HepG2 (cell line): Measurements from ENCODE around the gene UST. TPM values are rescaled to one million over a fixed set of nuclear protein-coding genes. Genes with fewer than 3 reads are reported as not detected.

Experiments
- ARNTL ChIP-seq: sonication (generic); formaldehyde crosslinking; IDR thresholded peaks from 2 replicates; pipeline ENCODE4 v1.4.0; 2020; ENCODE audit warnings: mild to moderate bottlenecking, missing genetic modification reagents
- BATF2 ChIP-seq: sonication (generic); formaldehyde crosslinking; IDR thresholded peaks from 2 replicates; pipeline ENCODE4 v1.8.0; 2022; ENCODE audit warnings: mild to moderate bottlenecking, missing genetic modification reagents, moderate library complexity
- CREBL2 ChIP-seq: sonication (generic); formaldehyde crosslinking; IDR thresholded peaks from 2 replicates; pipeline ENCODE4 v1.8.1; 2023; ENCODE audit warnings: missing genetic modification reagents, mild to moderate bottlenecking, borderline replicate concordance
- ETV6 ChIP-seq: sonication (generic); formaldehyde crosslinking; conservative IDR thresholded peaks from 2 replicates; pipeline ENCODE4 v1.4.0; 2020; ENCODE audit warnings: missing genetic modification reagents
- EZH2 ChIP-seq: conservative IDR thresholded peaks from 2 replicates; pipeline ENCODE4 v1.6.1; 2012; ENCODE audit warnings: mild to moderate bottlenecking, low read depth, low read length, moderate library complexity
- HCFC1 ChIP-seq: fragments of 150-350 bp; IDR thresholded peaks from 2 replicates; pipeline ENCODE4 v1.6.1; 2014; ENCODE audit warnings: low read depth, low read length
- HDAC2 ChIP-seq: sonication (generic); formaldehyde crosslinking; IDR thresholded peaks from 2 replicates; pipeline ENCODE4 v1.4.0; 2020; ENCODE audit warnings: missing genetic modification reagents
- HES4 ChIP-seq: sonication (generic); formaldehyde crosslinking; IDR thresholded peaks from 2 replicates; pipeline ENCODE4 v1.9.0; 2021; ENCODE audit warnings: mild to moderate bottlenecking, missing genetic modification reagents, borderline replicate concordance
- LBX2 ChIP-seq: sonication (generic); formaldehyde crosslinking; IDR thresholded peaks from 2 replicates; pipeline ENCODE4 v1.5.0; 2020; ENCODE audit warnings: missing genetic modification reagents, mild to moderate bottlenecking, borderline replicate concordance
- NONO ChIP-seq, 2 experiments: fragments of 450-650 bp in 1 of 2; sonication (generic) in 1 of 2; formaldehyde crosslinking in 1 of 2; IDR thresholded peaks in 1 of 2; conservative IDR thresholded peaks in 1 of 2; 2 replicates each; pipeline versions ENCODE4 v1.6.1 to v1.8.0; 2017 to 2022; ENCODE audit warnings: mild to moderate bottlenecking in 1 of 2, missing genetic modification reagents in 1 of 2, moderate library complexity in 1 of 2
- NR2C2 ChIP-seq: sonication (generic); formaldehyde crosslinking; IDR thresholded peaks from 2 replicates; pipeline ENCODE4 v1.4.0; 2020; ENCODE audit warnings: missing genetic modification reagents, mild to moderate bottlenecking, moderate library complexity, borderline replicate concordance
- ONECUT2 ChIP-seq: sonication (generic); formaldehyde crosslinking; IDR thresholded peaks from 2 replicates; pipeline ENCODE4 v1.4.0; 2020; ENCODE audit warnings: missing genetic modification reagents
- PHF8 ChIP-seq: sonication (generic); formaldehyde crosslinking; IDR thresholded peaks from 2 replicates; pipeline ENCODE4 v1.5.0; 2020; ENCODE audit warnings: missing genetic modification reagents
- POLR2AphosphoS5 ChIP-seq: IDR thresholded peaks from 2 replicates; pipeline ENCODE4 v1.6.1; 2012; ENCODE audit warnings: low read depth, low read length
- REL ChIP-seq: sonication (generic); formaldehyde crosslinking; conservative IDR thresholded peaks from 2 replicates; pipeline ENCODE4 v1.8.0; 2022; ENCODE audit warnings: mild to moderate bottlenecking, missing genetic modification reagents, moderate library complexity
- ZNF251 ChIP-seq: sonication (generic); formaldehyde crosslinking; IDR thresholded peaks from 2 replicates; pipeline ENCODE4 v1.9.0; 2021; ENCODE audit warnings: mild to moderate bottlenecking, missing genetic modification reagents
- ZNF546 ChIP-seq: sonication (generic); formaldehyde crosslinking; conservative IDR thresholded peaks from 2 replicates; pipeline ENCODE4 v1.8.1; 2023; ENCODE audit warnings: mild to moderate bottlenecking, missing genetic modification reagents
- ZNF704 ChIP-seq: sonication (generic); formaldehyde crosslinking; IDR thresholded peaks from 2 replicates; pipeline ENCODE4 v1.8.1; 2023; ENCODE audit warnings: mild to moderate bottlenecking, inconsistent platforms, moderate library complexity, missing genetic modification reagents, borderline replicate concordance
- polyA plus RNA-seq, 8 experiments: library from polyadenylated mRNA; depleted of rRNA in 3 of 8; stranded (reverse) in 7 of 8; unstranded in 1 of 8; fragments of >200 nt; fragmentation: Illumina TruSeq in 4 of 8; extraction: Trizol in 4 of 8; gene quantifications; 2 replicates each; pipeline versions ENCODE4 v1.2.1 to v1.2.3, GENCODE V29; 2011 to 2016; ENCODE audit warnings: low read depth in 4 of 8, missing spikeins in 1 of 8, mixed read lengths in 1 of 8; ENCODE audit not compliant: insufficient read depth in 1 of 8
- total RNA-seq, 5 experiments: library from RNA; depleted of rRNA; stranded (reverse); fragments of >200 nt; fragmentation: Illumina TruSeq; extraction: Trizol; gene quantifications; 2 replicates each; pipeline ENCODE4 v1.2.3, GENCODE V29; 2016; ENCODE audit warnings: low read depth in 1 of 5

The UST gene
- total and polyA plus RNA-seq, 2 of the 13 experiments (the other 11 are each of a cell fraction or from before 2014, with no cell fraction given), result 0.27 TPM; not detected in 1

GRCh38 chr6:148979014-148979901 is 232.4 kb downstream of the UST start (continued):
- no peak for TF ChIP-seq EZH2
- TF ChIP-seq ZNF251 (CRISPR knock-in tag), result no peak
- TF ChIP-seq HES4 (CRISPR knock-in tag), result no peak
- TF ChIP-seq ZNF704 (CRISPR knock-in tag), result no peak
- TF ChIP-seq ETV6 (CRISPR knock-in tag), result no peak
- TF ChIP-seq ZNF546 (CRISPR knock-in tag), result no peak
- no peak for TF ChIP-seq BATF2 (CRISPR knock-in tag)
- TF ChIP-seq PHF8 (CRISPR knock-in tag), result 0 out of 2 replicates have a peak, but pooled peaks have one; percentile 31
- TF ChIP-seq LBX2 (CRISPR knock-in tag), result no peak
- TF ChIP-seq REL (CRISPR knock-in tag), result no peak
- no peak for TF ChIP-seq HCFC1
- 0 out of 2 replicates have a peak, but pooled peaks have one; percentile 36 for TF ChIP-seq ARNTL (CRISPR knock-in tag)
- no peak for TF ChIP-seq CREBL2 (CRISPR knock-in tag)
- no peak for TF ChIP-seq POLR2AphosphoS5
- TF ChIP-seq NONO (IDR thresholded peaks at IDR 0.05), result no peak
- TF ChIP-seq NONO (CRISPR knock-in tag; conservative IDR thresholded peaks at IDR 0.05), result no peak
- peak; percentile 60 for TF ChIP-seq NR2C2
- TF ChIP-seq ONECUT2 (CRISPR knock-in tag), result peak; percentile 66
- peak; percentile 97 for TF ChIP-seq HDAC2
- TF ChIP-seq, all 625 proteins: peak for 188
